Neuron (in vitro differentiated cells): ENCODE measurements around the gene KRT78.

Source experiments
- H2AFZ ChIP-seq: one replicate; pipeline ENCODE4 v1.6.1; 2013; ENCODE audit warnings: low read depth, mild to moderate bottlenecking, inconsistent platforms, low read length, moderate library complexity
- H3K27me3 ChIP-seq: one replicate; pipeline ENCODE4 v1.6.1; 2013; ENCODE audit warnings: low read length; ENCODE audit not compliant: insufficient read depth
- H3K36me3 ChIP-seq: one replicate; pipeline ENCODE4 v1.6.1; 2013; ENCODE audit warnings: low read length; ENCODE audit not compliant: insufficient read depth
- H3K4me1 ChIP-seq: one replicate; pipeline ENCODE4 v1.6.1; 2013; ENCODE audit warnings: low read length; ENCODE audit not compliant: insufficient read depth
- H3K4me3 ChIP-seq: 2 replicates; pipeline ENCODE4 v1.5.1; 2013; ENCODE audit warnings: mild to moderate bottlenecking, low read length, moderate library complexity
- H3K9me3 ChIP-seq: one replicate; pipeline ENCODE4 v1.6.1; 2013; ENCODE audit warnings: low read length

KRT78 gene

GRCh38 chr12:52821826-52822660 lies 26.8 kb downstream of the KRT78 start:
- H3K27me3 ChIP-seq, result peaks cover 6% of the 10 kb centered on the region
- no peaks in the 10 kb centered on the region for H3K36me3 ChIP-seq
- H3K9me3 ChIP-seq, result no peaks in the 10 kb centered on the region
- H3K4me1 ChIP-seq, result no peaks in the 10 kb centered on the region
- H2AFZ ChIP-seq, result no peak overlapping the region
- H3K4me3 ChIP-seq, result no peak overlapping the region

GRCh38 chr12:52821071-52821730 lies 27.6 kb downstream of the KRT78 start:
- no peak overlapping the region for H3K4me3 ChIP-seq
- H3K36me3 ChIP-seq, result no peaks in the 10 kb centered on the region
- no peaks in the 10 kb centered on the region for H3K9me3 ChIP-seq
- H2AFZ ChIP-seq, result no peak overlapping the region
- H3K27me3 ChIP-seq, result peaks cover 6% of the 10 kb centered on the region
- H3K4me1 ChIP-seq, result no peaks in the 10 kb centered on the region

GRCh38 chr12:52820521-52820920 lies 28.3 kb downstream of the KRT78 start:
- Histone ChIP-seq H3K4me3 (no peak overlapping the region), H2AFZ (no peak overlapping the region), H3K4me1 (no peaks in the 10 kb centered on the region), H3K36me3 (no peaks in the 10 kb centered on the region), H3K9me3 (no peaks in the 10 kb centered on the region), H3K27me3 (peaks cover 6% of the 10 kb centered on the region)

- peaks cover 6% of the 10 kb centered on the region for H3K27me3 ChIP-seq
- no peak overlapping the region for H2AFZ ChIP-seq
- H3K4me1 ChIP-seq, result no peaks in the 10 kb centered on the region
- no peaks in the 10 kb centered on the region for H3K9me3 ChIP-seq
- no peak overlapping the region for H3K4me3 ChIP-seq
- no peaks in the 10 kb centered on the region for H3K36me3 ChIP-seq
Observed at GRCh38 chr12:52819731-52820510, 28.9 kb downstream of the KRT78 start.

GRCh38 chr12:52818887-52819420 lies 29.8 kb downstream of the KRT78 start:
- H3K4me1 ChIP-seq, result no peaks in the 10 kb centered on the region
- H3K4me3 ChIP-seq, result no peak overlapping the region
- H2AFZ ChIP-seq, result no peak overlapping the region
- no peaks in the 10 kb centered on the region for H3K36me3 ChIP-seq
- no peaks in the 10 kb centered on the region for H3K9me3 ChIP-seq
- H3K27me3 ChIP-seq, result peaks cover 11% of the 10 kb centered on the region

GRCh38 chr12:52818388-52818787 lies 30.4 kb downstream of the KRT78 start:
- Histone ChIP-seq H3K27me3 (peaks cover 11% of the 10 kb centered on the region), H3K4me3 (no peak overlapping the region), H3K4me1 (no peaks in the 10 kb centered on the region), H3K36me3 (no peaks in the 10 kb centered on the region), H3K9me3 (no peaks in the 10 kb centered on the region), H2AFZ (no peak overlapping the region)

GRCh38 chr12:52817699-52818238 lies 31.0 kb downstream of the KRT78 start:
- Histone ChIP-seq H2AFZ (no peak overlapping the region), H3K27me3 (peaks cover 11% of the 10 kb centered on the region), H3K9me3 (no peaks in the 10 kb centered on the region), H3K4me1 (no peaks in the 10 kb centered on the region), H3K36me3 (no peaks in the 10 kb centered on the region), H3K4me3 (no peak overlapping the region)

- Histone ChIP-seq H3K36me3 (no peaks in the 10 kb centered on the region), H3K27me3 (peaks cover 7% of the 10 kb centered on the region), H3K4me1 (no peaks in the 10 kb centered on the region), H3K4me3 (no peak overlapping the region), H3K9me3 (no peaks in the 10 kb centered on the region), H2AFZ (no peak overlapping the region)
Observed at GRCh38 chr12:52817003-52817698, 31.6 kb downstream of the KRT78 start.

GRCh38 chr12:52815676-52816588 lies 32.9 kb downstream of the KRT78 start:
- H3K36me3 ChIP-seq, result no peaks in the 10 kb centered on the region
- H3K4me1 ChIP-seq, result no peaks in the 10 kb centered on the region
- no peaks in the 10 kb centered on the region for H3K9me3 ChIP-seq
- H3K4me3 ChIP-seq, result no peak overlapping the region
- peaks cover 4% of the 10 kb centered on the region for H3K27me3 ChIP-seq
- H2AFZ ChIP-seq, result no peak overlapping the region

- H3K36me3 ChIP-seq, result no peaks in the 10 kb centered on the region
- no peak overlapping the region for H3K4me3 ChIP-seq
- H3K4me1 ChIP-seq, result no peaks in the 10 kb centered on the region
- peaks cover 4% of the 10 kb centered on the region for H3K27me3 ChIP-seq
- no peak overlapping the region for H2AFZ ChIP-seq
- H3K9me3 ChIP-seq, result no peaks in the 10 kb centered on the region
Observed at GRCh38 chr12:52815161-52815560, 33.6 kb downstream of the KRT78 start.

GRCh38 chr12:52814710-52815155 lies 34.1 kb downstream of the KRT78 start:
- no peak overlapping the region for H2AFZ ChIP-seq
- peaks cover 4% of the 10 kb centered on the region for H3K27me3 ChIP-seq
- H3K4me1 ChIP-seq, result no peaks in the 10 kb centered on the region
- no peak overlapping the region for H3K4me3 ChIP-seq
- H3K36me3 ChIP-seq, result no peaks in the 10 kb centered on the region
- H3K9me3 ChIP-seq, result no peaks in the 10 kb centered on the region
